AG09309 (cell line): Measurements from ENCODE around the gene UGT3A1.
A peak's percentile ranks its signal among the peaks of the same experiment; 100 is the strongest.

Experiments
- DNase-seq: peaks from one replicate; pipeline ENCODE4 v3.0.0-alpha.2; 2010; ENCODE audit warnings: low read depth
- H3K4me3 ChIP-seq: 2 replicates; pipeline ENCODE4 v1.5.1; 2011; ENCODE audit warnings: mild to moderate bottlenecking, low read depth, low read length, moderate library complexity; ENCODE audit not compliant: control insufficient read depth
- TF ChIP-seq, protein P1 (sequence below): IDR thresholded peaks from 2 replicates; pipeline ENCODE4 v1.5.1; 2011; ENCODE audit warnings: mild to moderate bottlenecking, low read depth, low read length, inconsistent platforms; ENCODE audit not compliant: insufficient read depth, control insufficient read depth; ENCODE audit errors: missing control alignments

The UGT3A1 gene

DNA sequence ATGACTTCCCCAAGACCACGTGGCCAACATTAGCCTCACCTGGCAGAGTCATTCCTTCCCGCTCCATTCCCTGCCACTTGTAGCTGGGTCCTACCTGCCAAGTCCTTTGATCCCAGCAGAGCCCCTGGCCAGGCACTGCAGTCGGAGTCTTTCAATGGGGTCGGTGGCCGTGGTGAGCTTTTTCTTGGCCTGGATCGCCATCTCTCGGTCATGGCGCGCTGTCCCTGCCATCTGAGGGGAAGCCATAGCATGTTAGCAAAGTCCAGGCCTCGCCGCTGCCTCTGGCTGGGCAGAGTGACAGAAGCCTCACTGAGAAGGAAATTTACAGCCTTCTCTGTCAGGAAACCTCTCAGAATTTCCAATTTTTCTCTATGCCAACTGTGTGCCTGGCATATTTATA lies 70.3 kb downstream of the UGT3A1 start:
- no peak for DNase-seq
- TF ChIP-seq, protein P1, sequence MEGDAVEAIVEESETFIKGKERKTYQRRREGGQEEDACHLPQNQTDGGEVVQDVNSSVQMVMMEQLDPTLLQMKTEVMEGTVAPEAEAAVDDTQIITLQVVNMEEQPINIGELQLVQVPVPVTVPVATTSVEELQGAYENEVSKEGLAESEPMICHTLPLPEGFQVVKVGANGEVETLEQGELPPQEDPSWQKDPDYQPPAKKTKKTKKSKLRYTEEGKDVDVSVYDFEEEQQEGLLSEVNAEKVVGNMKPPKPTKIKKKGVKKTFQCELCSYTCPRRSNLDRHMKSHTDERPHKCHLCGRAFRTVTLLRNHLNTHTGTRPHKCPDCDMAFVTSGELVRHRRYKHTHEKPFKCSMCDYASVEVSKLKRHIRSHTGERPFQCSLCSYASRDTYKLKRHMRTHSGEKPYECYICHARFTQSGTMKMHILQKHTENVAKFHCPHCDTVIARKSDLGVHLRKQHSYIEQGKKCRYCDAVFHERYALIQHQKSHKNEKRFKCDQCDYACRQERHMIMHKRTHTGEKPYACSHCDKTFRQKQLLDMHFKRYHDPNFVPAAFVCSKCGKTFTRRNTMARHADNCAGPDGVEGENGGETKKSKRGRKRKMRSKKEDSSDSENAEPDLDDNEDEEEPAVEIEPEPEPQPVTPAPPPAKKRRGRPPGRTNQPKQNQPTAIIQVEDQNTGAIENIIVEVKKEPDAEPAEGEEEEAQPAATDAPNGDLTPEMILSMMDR = no peak
- H3K4me3 ChIP-seq = no peak overlapping the region

DNA sequence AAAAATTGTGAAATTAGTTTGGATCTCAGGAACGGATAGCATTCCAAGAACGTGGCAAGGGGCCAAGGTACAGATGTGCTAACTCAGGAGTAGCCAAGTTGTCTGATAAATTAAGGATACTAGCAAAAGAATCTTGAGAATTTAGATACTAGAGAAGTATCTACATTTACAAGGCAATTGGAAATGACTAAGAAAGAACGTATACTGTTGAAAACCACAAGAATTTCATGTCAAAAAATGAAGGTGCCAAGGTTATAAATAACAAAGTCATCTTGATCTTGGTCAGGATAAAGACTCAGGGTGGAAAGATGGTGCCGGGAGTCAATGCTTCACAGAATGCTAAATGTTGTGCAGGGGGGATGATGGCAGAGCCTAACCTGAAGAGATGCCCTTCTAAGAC lies 72.0 kb downstream of the UGT3A1 start:
- DNase-seq = peak; percentile 92
- H3K4me3 ChIP-seq = no peak overlapping the region
- TF ChIP-seq, protein P1 = no peak

DNA sequence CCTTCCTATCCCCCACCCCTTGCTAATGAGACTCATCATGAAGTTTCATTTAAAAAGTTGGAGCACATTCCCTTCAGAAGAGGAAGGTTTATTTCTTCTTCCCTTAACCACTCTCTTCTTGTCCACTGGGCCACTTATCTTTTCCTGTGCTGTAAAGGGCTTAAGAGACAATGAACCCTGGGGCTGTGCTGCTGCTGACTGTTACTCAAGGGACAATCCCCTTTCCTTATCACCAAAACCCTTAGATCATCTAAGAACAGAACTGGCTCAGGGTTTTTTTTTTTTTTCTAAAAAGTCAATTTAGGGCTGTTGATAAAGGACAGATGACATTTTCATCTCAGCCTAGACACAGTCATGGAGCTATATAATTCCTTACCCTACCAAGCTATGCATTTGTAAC lies 82.4 kb downstream of the UGT3A1 start:
- H3K4me3 ChIP-seq = no peak overlapping the region
- no peak for DNase-seq
- TF ChIP-seq, protein P1 = no peak

DNA sequence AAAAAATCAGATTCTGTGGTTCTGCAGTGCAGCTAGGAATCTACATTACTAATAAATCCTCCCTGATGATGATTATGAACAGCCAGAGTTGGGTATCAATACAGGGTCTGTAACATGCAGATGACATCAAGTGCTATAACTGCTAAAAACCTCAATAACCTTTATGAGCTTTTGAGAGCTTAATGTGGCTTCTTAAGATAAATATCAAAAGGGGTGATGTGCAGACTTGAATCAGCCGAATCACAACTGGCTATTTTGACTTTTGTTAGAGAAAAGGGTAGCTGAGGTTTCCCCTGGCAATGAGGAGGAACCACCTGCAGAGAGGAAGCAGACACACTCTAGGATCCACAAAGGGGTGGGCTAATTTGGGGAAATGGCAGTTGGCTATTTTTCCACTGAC lies 83.0 kb downstream of the UGT3A1 start:
- DNase-seq = no peak
- H3K4me3 ChIP-seq = no peak overlapping the region
- TF ChIP-seq, protein P1 = no peak

DNA sequence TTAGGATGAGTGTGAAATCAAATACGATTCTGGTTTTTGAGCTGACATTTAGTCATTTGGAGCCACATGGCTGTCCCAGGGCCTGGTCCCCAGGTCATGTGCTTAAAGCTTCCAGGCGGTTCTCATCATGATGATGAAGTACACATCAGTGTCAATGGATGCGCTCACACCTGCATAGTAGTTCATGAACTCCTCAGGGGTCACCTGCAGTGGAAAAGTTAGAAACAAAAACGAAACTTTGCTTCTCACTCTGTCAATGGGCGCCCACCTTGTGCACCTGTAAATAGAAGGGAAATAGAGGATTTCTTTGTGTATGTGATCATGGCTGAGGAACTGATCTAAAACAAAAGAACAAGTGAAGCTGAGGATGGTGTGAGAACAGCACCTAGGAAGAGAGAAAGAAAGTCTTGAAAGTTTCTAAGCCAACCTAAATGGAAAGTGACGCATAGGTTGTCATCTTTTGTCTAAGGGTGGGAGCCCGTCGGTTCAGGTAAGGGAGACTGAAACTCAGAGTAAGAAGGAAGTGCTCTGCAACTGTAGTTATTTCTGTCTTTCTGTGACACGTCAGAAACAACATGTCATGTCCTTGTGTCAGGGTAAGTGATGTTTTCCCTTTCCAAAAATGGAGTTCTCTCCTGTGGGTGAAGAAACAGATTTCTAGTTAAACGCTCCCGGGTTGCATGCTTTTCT lies 86.6 kb downstream of the UGT3A1 start:
- H3K4me3 ChIP-seq = no peak overlapping the region
- TF ChIP-seq, protein P1 = no peak
- DNase-seq = no peak

DNA sequence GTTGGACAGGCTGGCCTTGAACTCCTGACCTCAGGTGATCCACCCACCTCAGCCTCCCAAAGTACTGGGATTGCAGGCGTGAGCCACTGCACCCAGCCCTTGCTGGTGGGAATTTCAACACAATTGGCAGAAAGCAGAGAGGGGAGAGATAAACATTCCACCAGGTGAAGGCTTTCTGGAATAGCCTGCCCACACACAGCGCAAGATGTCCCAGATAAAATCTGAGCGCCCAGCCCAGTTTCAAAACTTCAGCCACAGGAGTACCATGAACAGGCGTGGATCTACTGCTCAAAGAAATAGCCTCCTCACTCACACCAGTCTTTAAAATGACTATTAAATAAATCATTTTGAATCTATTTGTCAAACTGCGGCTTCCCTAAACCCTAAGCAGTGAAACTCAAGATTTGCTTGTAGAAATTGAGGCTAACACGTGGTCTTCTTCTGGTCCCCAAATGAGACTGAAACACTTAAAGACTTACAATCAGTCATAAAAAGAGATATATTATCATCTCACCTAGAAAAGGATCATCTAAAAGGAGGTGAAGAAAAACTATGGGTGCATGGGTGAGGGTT lies 87.5 kb downstream of the UGT3A1 start:
- no peak overlapping the region for H3K4me3 ChIP-seq
- no peak for DNase-seq
- TF ChIP-seq, protein P1 = no peak
